ENCODE data around the gene PLEKHA8.

DNA sequence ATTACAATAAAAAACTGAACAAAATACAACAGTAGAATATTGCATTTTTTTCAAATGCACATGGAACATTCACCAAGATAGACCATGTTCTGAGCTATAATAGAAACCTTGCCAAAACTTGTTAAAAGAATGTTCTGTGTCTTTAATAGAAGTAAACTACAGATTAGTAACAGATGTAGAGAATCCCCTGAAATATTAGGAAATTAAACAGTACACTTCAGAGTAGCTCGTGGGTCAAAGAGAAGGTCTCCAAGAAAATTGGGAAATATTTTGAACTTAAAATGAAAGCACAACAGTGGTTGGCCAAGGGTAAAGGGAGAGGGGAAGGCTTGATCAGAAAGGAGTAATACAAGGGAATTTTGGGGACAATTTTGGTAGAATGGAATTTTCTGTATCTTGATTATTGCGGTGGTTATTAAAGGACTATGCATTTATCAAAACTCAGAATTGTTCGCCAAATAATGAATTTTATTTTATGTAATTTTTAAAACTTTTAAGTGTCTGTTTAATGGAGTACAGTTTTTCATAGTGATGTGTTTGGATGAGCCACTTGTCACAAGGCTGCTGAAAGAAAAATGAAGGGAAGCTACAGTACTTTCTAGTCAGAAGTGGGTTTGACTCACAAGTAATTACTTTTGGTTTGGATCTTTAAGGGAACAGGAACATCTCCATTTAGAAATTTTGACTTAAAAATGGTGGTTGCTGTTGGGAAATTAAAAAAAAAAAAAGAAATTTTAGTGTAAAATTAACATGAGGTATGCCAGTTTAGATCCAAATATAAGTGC, 10.2 kb downstream of the PLEKHA8 start:
- TF ChIP-seq, protein P1, sequence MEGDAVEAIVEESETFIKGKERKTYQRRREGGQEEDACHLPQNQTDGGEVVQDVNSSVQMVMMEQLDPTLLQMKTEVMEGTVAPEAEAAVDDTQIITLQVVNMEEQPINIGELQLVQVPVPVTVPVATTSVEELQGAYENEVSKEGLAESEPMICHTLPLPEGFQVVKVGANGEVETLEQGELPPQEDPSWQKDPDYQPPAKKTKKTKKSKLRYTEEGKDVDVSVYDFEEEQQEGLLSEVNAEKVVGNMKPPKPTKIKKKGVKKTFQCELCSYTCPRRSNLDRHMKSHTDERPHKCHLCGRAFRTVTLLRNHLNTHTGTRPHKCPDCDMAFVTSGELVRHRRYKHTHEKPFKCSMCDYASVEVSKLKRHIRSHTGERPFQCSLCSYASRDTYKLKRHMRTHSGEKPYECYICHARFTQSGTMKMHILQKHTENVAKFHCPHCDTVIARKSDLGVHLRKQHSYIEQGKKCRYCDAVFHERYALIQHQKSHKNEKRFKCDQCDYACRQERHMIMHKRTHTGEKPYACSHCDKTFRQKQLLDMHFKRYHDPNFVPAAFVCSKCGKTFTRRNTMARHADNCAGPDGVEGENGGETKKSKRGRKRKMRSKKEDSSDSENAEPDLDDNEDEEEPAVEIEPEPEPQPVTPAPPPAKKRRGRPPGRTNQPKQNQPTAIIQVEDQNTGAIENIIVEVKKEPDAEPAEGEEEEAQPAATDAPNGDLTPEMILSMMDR (IDR thresholded peaks at IDR 0.05 in 4 of 5, conservative IDR thresholded peaks at IDR 0.05 in 1 of 5) = no peak
- TF ChIP-seq POLR2A (IDR thresholded peaks at IDR 0.05) = no peak
